Aorta (tissue), 5 donors: Measurements from ENCODE around the gene MAST1. TPM values are rescaled to one million over a fixed set of nuclear protein-coding genes. Genes with fewer than 3 reads are reported as not detected.
"Not testable (repeated sequence)": the region's sequence is repeated elsewhere in the genome, so short reads cannot be mapped to it uniquely, and the experiment has no call there.

Source experiments
- ATAC-seq: fragments of 200-7000 bp; cut with Tn5 transposase; one replicate; pipeline ENCODE4 v1.9.1; 2022; ENCODE audit warnings: moderate library complexity; ENCODE audit not compliant: low FRiP score
- DNase-seq, 2 donors: peaks; one replicate each; pipeline ENCODE4 v3.0.0-alpha.2; 2020
- H3K27ac ChIP-seq, 2 donors: one replicate each; pipeline ENCODE4 v1.5.1; 2013; ENCODE audit warnings: low read length in 2 of 2, mild to moderate bottlenecking in 2 of 2, moderate library complexity in 2 of 2, control low read depth in 1 of 2, inconsistent platforms in 1 of 2, low read depth in 1 of 2
- H3K27me3 ChIP-seq, 2 donors: one replicate each; pipeline ENCODE4 v1.6.1; 2013; ENCODE audit warnings: control low read depth in 1 of 2, low read length in 1 of 2, mild to moderate bottlenecking in 1 of 2, moderate library complexity in 1 of 2; ENCODE audit not compliant: insufficient read depth in 2 of 2, control insufficient read depth in 1 of 2
- H3K36me3 ChIP-seq, 2 donors: one replicate each; pipeline ENCODE4 v1.6.1; 2013; ENCODE audit warnings: control low read depth in 1 of 2, low read length in 1 of 2, mild to moderate bottlenecking in 1 of 2; ENCODE audit not compliant: insufficient read depth in 2 of 2, control insufficient read depth in 1 of 2
- H3K4me1 ChIP-seq, 2 donors: one replicate each; pipeline ENCODE4 v1.6.1; 2013; ENCODE audit warnings: low read length in 2 of 2, control low read depth in 1 of 2, mild to moderate bottlenecking in 1 of 2, moderate library complexity in 1 of 2; ENCODE audit not compliant: insufficient read depth in 2 of 2, control insufficient read depth in 1 of 2
- H3K4me3 ChIP-seq, 2 donors: one replicate each; pipeline ENCODE4 v1.5.1; 2013; ENCODE audit warnings: low read length in 2 of 2, control low read depth in 1 of 2, mild to moderate bottlenecking in 1 of 2
- H3K9me3 ChIP-seq: one replicate; pipeline ENCODE4 v1.6.1; 2013; ENCODE audit warnings: mild to moderate bottlenecking, low read length; ENCODE audit not compliant: control insufficient read depth
- WGBS, 2 donors: extraction: QIAGEN DNeasy Blood & Tissue Kit; methylation state at CpG; one replicate each; pipeline ENCODE4 v1.1.7; 2013; 5-methylcytosine and 5-hydroxymethylcytosine counted together
- intact Hi-C, 2 donors: fragments of 100-400 bp; cut with DNase I; formaldehyde crosslinking; loops; one replicate each; pipeline versions ENCODE4 v1.14.2 to v1.15.0; 2022
- polyA plus RNA-seq, 2 donors: library from polyadenylated mRNA; stranded (reverse); fragments of 200-250 nt; gene quantifications; one replicate each; pipeline ENCODE4 v1.2.3, GENCODE V29; 2013
- total RNA-seq, 2 donors: library from RNA; stranded (reverse); fragmentation: NEBNext Ultra II Directional; extraction: Animal tissue kit (Norgen Biotek cat#: 25700); gene quantifications; one replicate each; pipeline ENCODE4 v1.2.1, GENCODE V29; 2021
- donor health status: healthy with polysubstance abuse.
- donor health status: Bipolar disorder and iron deficiency.
- donor health status: DM: no; HTN: no; CAD: no.
- donor health status: DM: no; HTN: no; CAD: no.
- donor health status: DM: yes; HTN: yes; CAD: no.

MAST1 gene
- total and polyA plus RNA-seq, 4 donors: 0.13 to 0.54 TPM; not detected in 2

GRCh38 chr19:12841094-12841493 lies 2.8 kb downstream of the MAST1 start:
- DNase-seq: no peak
- Histone ChIP-seq H3K9me3 (no peaks in the 10 kb centered on the region), H3K36me3 (no peaks in the 10 kb centered on the region), H3K4me1 (no peaks in the 10 kb centered on the region), H3K27ac (no peak overlapping the region), H3K4me3 (no peak overlapping the region), H3K27me3 (no peaks in the 10 kb centered on the region)
- peak; percentile 27 for ATAC-seq
- intact Hi-C loops: loop anchor here (5.0 to 10.0 kb wide), 2 partner anchors 34 to 166 kb away; partner anchors contain the start of gene RNASEH2A (in 1 of the 2)
- WGBS, 2 donors: 1 to 2% methylated on average over 29 of the region's 29 CpGs

GRCh38 chr19:12842511-12842910 lies 4.2 kb downstream of the MAST1 start:
- intact Hi-C loops: loop anchor here (5.0 to 10.0 kb wide), 2 partner anchors 35 to 168 kb away; partner anchors contain the start of gene RNASEH2A (in 1 of the 2)
- ATAC-seq (no peak), DNase-seq (no peak)
- Histone ChIP-seq H3K27ac (no peak overlapping the region), H3K27me3 (no peaks in the 10 kb centered on the region), H3K9me3 (no peaks in the 10 kb centered on the region), H3K36me3 (no peaks in the 10 kb centered on the region), H3K4me1 (no peaks in the 10 kb centered on the region), H3K4me3 (no peak overlapping the region)
- 93 to 94% methylated on average over 18 of the region's 18 CpGs for WGBS, 2 donors

GRCh38 chr19:12843328-12843727 lies 5.0 kb downstream of the MAST1 start:
- no peak for DNase-seq

GRCh38 chr19:12843999-12844732 lies 5.9 kb downstream of the MAST1 start:
- no peaks in the 10 kb centered on the region for H3K9me3 ChIP-seq
- no peak for DNase-seq
- no peak for ATAC-seq
- intact Hi-C loops: loop anchor here (5.0 to 10.0 kb wide), 2 partner anchors 37 to 169 kb away; partner anchors contain the start of gene RNASEH2A (in 1 of the 2)
- H3K27me3 ChIP-seq: no peaks in the 10 kb centered on the region
- no peak overlapping the region for H3K27ac ChIP-seq
- 66 to 70% methylated on average over 3 of the region's 3 CpGs for WGBS, 2 donors
- no peaks in the 10 kb centered on the region for H3K36me3 ChIP-seq
- H3K4me1 ChIP-seq: no peaks in the 10 kb centered on the region
- no peak overlapping the region for H3K4me3 ChIP-seq

More at GRCh38 chr19:12843328-12843727, 5.0 kb downstream of the MAST1 start:
- Histone ChIP-seq H3K4me1 (no peaks in the 10 kb centered on the region), H3K9me3 (no peaks in the 10 kb centered on the region), H3K27ac (no peak overlapping the region), H3K36me3 (no peaks in the 10 kb centered on the region), H3K27me3 (no peaks in the 10 kb centered on the region), H3K4me3 (no peak overlapping the region)
- no peak for ATAC-seq
- intact Hi-C loops: loop anchor here (5.0 to 10.0 kb wide), 2 partner anchors 36 to 169 kb away; partner anchors contain the start of gene RNASEH2A (in 1 of the 2)
- WGBS, 2 donors: 77 to 81% methylated on average over 11 of the region's 11 CpGs

- not testable (repeated sequence) for H3K4me1 ChIP-seq, H3K27ac ChIP-seq, H3K27me3 ChIP-seq, DNase-seq, H3K36me3 ChIP-seq, H3K9me3 ChIP-seq, ATAC-seq, H3K4me3 ChIP-seq
- intact Hi-C loops: loop anchor here (1.0 to 10.0 kb wide), 4 partner anchors 74 to 172 kb away; no protein-coding TSS in a partner anchor
- WGBS, 2 donors: 79 to 85% methylated on average over 7 of the region's 7 CpGs
These were observed 8.3 kb downstream of the MAST1 start for GRCh38 chr19:12846613-12847012.

GRCh38 chr19:12847159-12848139 lies 9.1 kb downstream of the MAST1 start:
- no peaks in the 10 kb centered on the region for H3K36me3 ChIP-seq
- intact Hi-C loops: loop anchor here (1.0 to 10.0 kb wide), 4 partner anchors 75 to 173 kb away; no protein-coding TSS in a partner anchor
- no peaks in the 10 kb centered on the region for H3K4me1 ChIP-seq
- H3K27ac ChIP-seq: no peak overlapping the region
- H3K9me3 ChIP-seq: no peaks in the 10 kb centered on the region
- no peaks in the 10 kb centered on the region for H3K27me3 ChIP-seq
- peak; percentile 94 for ATAC-seq
- DNase-seq: peak; percentile 90 to 96
- H3K4me3 ChIP-seq: no peak overlapping the region
- WGBS, 2 donors: 12 to 13% methylated on average over 61 to 69 of the region's 69 CpGs

GRCh38 chr19:12856653-12857052 lies 18.3 kb downstream of the MAST1 start:
- no peaks in the 10 kb centered on the region for H3K4me1 ChIP-seq
- WGBS, 2 donors: 52 to 67% methylated on average over 1 of the region's 1 CpG
- no peaks in the 10 kb centered on the region for H3K36me3 ChIP-seq
- ATAC-seq (no peak), DNase-seq (no peak)
- intact Hi-C loops: no loop called here
- no peaks in the 10 kb centered on the region for H3K9me3 ChIP-seq
- H3K4me3 ChIP-seq: no peak overlapping the region
- no peaks in the 10 kb centered on the region for H3K27me3 ChIP-seq
- H3K27ac ChIP-seq: no peak overlapping the region

- H3K27me3 ChIP-seq: no peaks in the 10 kb centered on the region
- no peaks in the 10 kb centered on the region for H3K9me3 ChIP-seq
- ATAC-seq (no peak), DNase-seq (no peak)
- H3K27ac ChIP-seq: no peak overlapping the region
- intact Hi-C loops: no loop called here
- WGBS, 2 donors: 94% methylated on average over 35 of the region's 35 CpGs
- H3K4me1 ChIP-seq: no peaks in the 10 kb centered on the region
- no peak overlapping the region for H3K4me3 ChIP-seq
- H3K36me3 ChIP-seq: no peaks in the 10 kb centered on the region
These were observed 20.0 kb downstream of the MAST1 start for GRCh38 chr19:12858041-12858928.
